NCI-H2107 treated with DMSO at 0.1 percent for 48 hours (cell line): ENCODE data around the gene OTP.

Experiments
- DNase-seq: peaks from one replicate; lab custom pipeline; 2025; ENCODE audit not compliant: unreplicated experiment; lab: John Stamatoyannopoulos, UW

OTP gene

GRCh38 chr5:77637998-77638762 is at the start of gene OTP:
Gene OTP (minus strand): TSS chr5:77638713. CDS start chr5:77638549, 164 bp downstream.
- peak; percentile 72 for DNase-seq

- no peak for DNase-seq
Observed at GRCh38 chr5:77683171-77683732, 44.7 kb upstream of the OTP start.

GRCh38 chr5:77670526-77670925 is 32.0 kb upstream of the OTP start:
- no peak for DNase-seq

GRCh38 chr5:77669677-77670076 is 31.2 kb upstream of the OTP start:
- DNase-seq = no peak

- no peak for DNase-seq
Observed at GRCh38 chr5:77663090-77663863, 24.8 kb upstream of the OTP start.

- no peak for DNase-seq
Observed at GRCh38 chr5:77662635-77663034, 24.1 kb upstream of the OTP start.

GRCh38 chr5:77658662-77659061 is 20.1 kb upstream of the OTP start:
- no peak for DNase-seq

GRCh38 chr5:77651343-77651742 is 12.8 kb upstream of the OTP start:
- DNase-seq = no peak

- DNase-seq = no peak
Observed at GRCh38 chr5:77650686-77651085, 12.2 kb upstream of the OTP start.

GRCh38 chr5:77649776-77650175 is 11.3 kb upstream of the OTP start:
- no peak for DNase-seq

GRCh38 chr5:77645995-77646639 is 7.6 kb upstream of the OTP start:
- no peak for DNase-seq

GRCh38 chr5:77645158-77645994 is 6.9 kb upstream of the OTP start:
- no peak for DNase-seq

- no peak for DNase-seq
Observed at GRCh38 chr5:77644371-77645157, 6.1 kb upstream of the OTP start.

GRCh38 chr5:77643654-77644370 is 5.3 kb upstream of the OTP start:
- no peak for DNase-seq

- DNase-seq = no peak
Observed at GRCh38 chr5:77642738-77643653, 4.5 kb upstream of the OTP start.

GRCh38 chr5:77641963-77642737 is 3.6 kb upstream of the OTP start:
- no peak for DNase-seq

- DNase-seq = peak; percentile 16
Observed at GRCh38 chr5:77641397-77641943, 3.0 kb upstream of the OTP start.
